HL-60/S4 (cell line): ENCODE measurements around the gene TEX54.
"Not testable (repeated sequence)": the region's sequence is repeated elsewhere in the genome, so short reads cannot be mapped to it uniquely, and the experiment has no call there.

Source experiments
- in situ Hi-C: fragments of 300-500 bp; cut with MboI; formaldehyde crosslinking; loops from 2 replicates; pipeline ENCODE4 v1.14.3; 2022; ENCODE audit warnings: low sequenced_read_pairs

TEX54 gene

GRCh38 chr11:62832336-62833234, at the start of gene TEX54:
TSS of gene TEX54 (minus strand) at chr11:62832841.
- in situ Hi-C loops, result no loop called here

DNA sequence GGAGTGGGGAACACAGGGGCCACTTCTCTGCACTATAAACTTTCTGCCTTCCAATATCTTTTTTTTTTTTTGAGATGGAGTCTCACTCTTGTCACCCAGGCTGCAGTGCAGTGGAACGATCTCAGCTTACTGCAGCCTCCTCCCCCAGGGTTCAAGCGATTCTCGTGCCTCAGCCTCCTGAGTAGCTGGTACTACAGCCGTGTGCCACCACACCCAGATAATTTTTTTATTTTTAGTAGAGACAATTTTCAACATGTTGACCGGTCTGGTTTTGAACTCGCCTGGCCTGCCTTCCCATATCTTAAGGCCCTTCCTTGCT, 49.7 kb upstream of the TEX54 start:
- in situ Hi-C loops, result loop anchor here (25.0 kb wide), 1 partner anchor 470 kb away; the partner anchor contains the start of gene SCGB1A1

DNA sequence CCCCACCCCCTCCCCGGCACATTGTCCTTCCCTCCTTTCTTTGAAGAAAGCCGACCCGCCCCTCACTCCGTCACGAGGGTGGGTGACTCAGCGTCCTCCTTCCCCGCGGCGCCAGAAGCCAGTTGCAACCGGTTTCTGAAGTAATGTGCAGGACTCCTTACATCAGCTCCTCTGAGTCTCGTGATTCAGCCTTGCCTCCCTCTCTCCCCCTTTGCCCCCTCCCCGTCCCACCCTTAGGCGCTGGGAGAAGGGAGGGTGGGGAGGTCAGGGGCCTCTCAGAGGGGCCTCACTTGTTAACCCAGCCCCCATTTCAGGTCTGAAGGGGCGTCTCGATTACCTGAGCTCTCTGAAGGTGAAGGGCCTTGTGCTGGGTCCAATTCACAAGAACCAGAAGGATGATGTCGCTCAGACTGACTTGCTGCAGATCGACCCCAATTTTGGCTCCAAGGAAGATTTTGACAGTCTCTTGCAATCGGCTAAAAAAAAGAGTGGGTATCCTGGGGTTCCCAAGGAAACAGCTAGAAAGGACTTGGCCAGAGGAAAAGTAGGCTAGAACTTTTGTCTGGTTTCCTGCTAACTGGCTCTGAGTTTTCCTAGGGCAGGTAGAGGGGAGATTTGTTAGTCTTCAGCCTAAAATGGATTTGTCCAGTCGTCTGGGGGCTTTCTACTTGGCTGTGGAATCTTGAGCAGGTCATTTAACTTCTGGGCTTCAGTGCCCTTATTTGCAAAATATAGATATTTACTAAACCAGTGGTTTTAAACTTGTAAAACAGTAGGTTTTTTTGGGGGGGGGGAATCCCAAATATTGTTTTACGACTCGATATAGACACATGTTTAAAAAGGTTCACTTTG, 49.2 kb upstream of the TEX54 start:
- in situ Hi-C loops, result loop anchor here (25.0 kb wide), 1 partner anchor 470 kb away; the partner anchor contains the start of gene SCGB1A1

DNA sequence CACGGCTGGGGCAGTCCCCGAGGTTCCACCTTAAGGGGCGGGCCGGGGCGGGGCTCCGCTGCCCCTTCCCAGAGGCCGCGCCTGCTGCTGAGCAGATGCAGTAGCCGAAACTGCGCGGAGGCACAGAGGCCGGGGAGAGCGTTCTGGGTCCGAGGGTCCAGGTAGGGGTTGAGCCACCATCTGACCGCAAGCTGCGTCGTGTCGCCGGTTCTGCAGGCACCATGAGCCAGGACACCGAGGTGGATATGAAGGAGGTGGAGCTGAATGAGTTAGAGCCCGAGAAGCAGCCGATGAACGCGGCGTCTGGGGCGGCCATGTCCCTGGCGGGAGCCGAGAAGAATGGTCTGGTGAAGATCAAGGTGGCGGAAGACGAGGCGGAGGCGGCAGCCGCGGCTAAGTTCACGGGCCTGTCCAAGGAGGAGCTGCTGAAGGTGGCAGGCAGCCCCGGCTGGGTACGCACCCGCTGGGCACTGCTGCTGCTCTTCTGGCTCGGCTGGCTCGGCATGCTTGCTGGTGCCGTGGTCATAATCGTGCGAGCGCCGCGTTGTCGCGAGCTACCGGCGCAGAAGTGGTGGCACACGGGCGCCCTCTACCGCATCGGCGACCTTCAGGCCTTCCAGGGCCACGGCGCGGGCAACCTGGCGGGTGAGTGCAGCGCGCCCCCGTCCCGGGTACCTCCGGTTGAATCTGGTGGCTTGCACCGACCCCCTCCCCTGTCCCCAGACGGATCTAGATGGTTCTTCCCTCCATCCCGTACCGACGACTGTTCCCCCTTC, 48.4 kb upstream of the TEX54 start, which contains the start of gene SLC3A2:
Gene SLC3A2 (plus strand): TSS at position 94 of the 776 bp plus-strand sequence. CDS start 128 bp downstream, at position 222.
- in situ Hi-C loops, result loop anchor here (25.0 kb wide), 1 partner anchor 469 kb away; the partner anchor contains the start of gene SCGB1A1

GRCh38 chr11:62880231-62880802, 47.7 kb upstream of the TEX54 start:
- in situ Hi-C loops, result loop anchor here (25.0 kb wide), 1 partner anchor 468 kb away; the partner anchor contains the start of gene SCGB1A1

- in situ Hi-C loops, result loop anchor here (25.0 kb wide), 1 partner anchor 467 kb away; the partner anchor contains the start of gene SCGB1A1
Measured at GRCh38 chr11:62879235-62879978, 46.8 kb upstream of the TEX54 start.

- in situ Hi-C loops, result loop anchor here (25.0 kb wide), 1 partner anchor 464 kb away; the partner anchor contains the start of gene SCGB1A1
Measured at GRCh38 chr11:62876712-62877111, 44.1 kb upstream of the TEX54 start.

- in situ Hi-C loops, result loop anchor here (25.0 kb wide), 1 partner anchor 464 kb away; the partner anchor contains the start of gene SCGB1A1
Measured at GRCh38 chr11:62875698-62876478, 43.2 kb upstream of the TEX54 start.

DNA sequence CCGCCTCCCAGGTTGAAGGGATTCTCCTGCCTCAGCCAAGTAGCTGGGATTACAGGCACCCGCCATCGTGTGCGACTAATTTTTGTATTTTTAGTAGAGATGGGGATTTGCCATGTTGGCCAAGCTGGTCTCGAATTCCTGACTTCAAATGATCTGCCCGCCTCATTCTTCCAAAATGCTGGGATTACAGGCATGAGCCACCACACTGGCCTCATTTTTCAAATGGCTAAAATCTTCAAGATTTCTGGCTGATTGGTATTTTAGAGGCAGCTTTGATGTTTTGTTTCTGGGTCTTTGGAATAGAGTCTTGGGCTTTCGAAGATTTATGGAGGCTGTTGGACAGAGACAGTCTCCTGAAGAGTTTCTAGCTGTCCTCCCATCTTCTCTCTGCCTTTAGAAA, 42.2 kb upstream of the TEX54 start:
- in situ Hi-C loops, result loop anchor here (25.0 kb wide), 1 partner anchor 463 kb away; the partner anchor contains the start of gene SCGB1A1

DNA sequence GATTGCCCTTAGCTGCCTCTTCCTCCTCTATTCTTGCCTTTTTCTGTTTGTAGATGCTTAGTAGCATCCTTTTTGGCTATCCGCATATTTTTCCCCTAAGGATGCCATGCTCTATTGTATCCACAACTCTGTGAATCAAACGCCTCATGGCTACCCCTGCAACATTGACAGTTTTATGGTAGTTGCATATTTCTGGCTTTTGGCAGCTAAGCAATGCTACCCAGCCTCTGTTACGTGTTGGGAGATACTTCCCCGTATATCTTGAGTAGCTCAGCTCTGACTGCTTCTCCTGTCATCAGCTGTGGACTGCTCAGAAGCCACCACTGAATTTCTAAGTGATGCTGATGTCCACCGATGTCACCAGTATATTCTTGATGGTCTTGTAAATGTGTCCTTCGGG, 33.0 kb upstream of the TEX54 start:
- in situ Hi-C loops, result no loop called here

DNA sequence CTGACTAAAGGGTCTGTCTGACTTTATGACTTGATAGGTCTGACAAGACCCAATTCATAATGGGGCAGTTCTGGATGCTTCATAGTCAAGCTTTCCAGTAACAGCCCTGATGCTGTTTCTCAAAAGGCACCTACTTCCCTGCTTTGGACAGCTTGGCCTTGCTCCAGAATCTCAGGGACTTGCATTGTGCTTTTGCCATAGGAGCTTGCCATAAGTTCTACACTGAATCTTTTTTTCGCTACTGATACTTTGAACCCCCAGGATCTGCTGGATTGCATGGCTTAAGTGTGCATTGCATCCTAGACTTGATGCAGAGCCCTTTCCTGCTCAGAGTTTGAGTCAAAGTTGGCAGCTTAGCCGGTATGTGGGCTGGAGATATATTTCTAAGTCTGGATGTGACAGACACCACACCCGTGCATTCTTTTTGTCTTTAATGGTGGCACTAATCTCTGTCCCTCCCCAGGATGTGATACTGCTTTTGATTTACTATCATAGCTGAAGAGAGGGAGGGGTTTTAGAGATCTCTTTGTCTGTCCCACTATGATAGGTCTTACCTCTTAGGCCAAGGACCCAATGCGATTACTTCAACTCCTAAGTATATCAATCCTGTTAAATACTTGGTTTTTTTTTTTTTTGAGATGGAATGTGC, 31.2 kb upstream of the TEX54 start:
- in situ Hi-C loops, result no loop called here

DNA sequence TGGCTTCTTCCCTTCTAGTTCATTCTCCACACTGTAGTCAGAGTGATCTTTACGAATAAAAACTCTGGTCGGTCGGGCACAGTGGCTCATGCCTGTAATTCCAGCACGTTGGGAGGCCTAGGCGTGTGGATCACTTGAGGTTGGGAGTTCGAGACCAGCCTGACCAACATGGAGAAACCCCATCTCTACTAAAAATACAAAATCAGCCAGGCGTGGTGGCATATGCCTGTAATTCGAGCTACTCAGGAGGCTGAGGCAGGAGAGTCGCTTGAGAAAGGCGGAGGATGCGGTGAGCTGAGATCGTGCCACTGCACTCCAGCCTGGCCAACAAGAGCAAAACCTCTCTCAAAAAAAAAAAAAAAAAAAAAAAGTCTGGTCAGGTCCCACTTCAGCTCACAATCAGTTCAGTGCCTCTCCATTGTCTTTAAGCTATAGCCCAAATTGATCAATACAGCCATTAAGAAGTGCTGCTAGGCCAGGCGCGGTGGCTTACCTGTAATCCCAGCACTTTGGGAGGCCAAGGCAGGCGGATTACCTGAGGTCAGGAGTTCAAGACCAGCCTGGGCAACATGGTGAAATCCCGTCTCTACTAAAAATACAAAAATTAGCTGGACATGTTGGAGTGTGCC, 29.0 kb upstream of the TEX54 start:
- in situ Hi-C loops, result not testable (repeated sequence)

- in situ Hi-C loops, result no loop called here
Measured at GRCh38 chr11:62860835-62861563, 28.4 kb upstream of the TEX54 start.

DNA sequence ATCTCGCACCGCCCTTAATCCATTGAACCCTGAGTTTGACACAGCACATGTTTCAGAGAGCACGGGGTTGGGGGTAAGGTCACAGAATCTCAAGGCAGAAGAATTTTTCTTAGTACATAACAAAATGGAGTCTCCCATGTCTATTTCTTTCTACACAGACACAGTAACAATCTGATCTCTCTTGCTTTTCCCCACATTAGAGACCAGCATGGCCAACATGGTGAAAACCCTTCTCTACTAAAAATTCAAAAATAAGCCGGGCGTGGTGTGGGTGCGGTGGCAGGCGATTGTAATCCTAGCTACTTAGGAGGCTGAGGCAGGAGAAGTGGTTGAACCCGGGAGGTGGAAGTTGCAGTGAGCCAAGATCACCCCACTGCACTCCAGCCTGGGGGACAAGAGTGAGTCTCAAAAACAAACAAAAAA, 26.7 kb upstream of the TEX54 start:
- in situ Hi-C loops, result not testable (repeated sequence)

GRCh38 chr11:62858201-62858600, 25.6 kb upstream of the TEX54 start:
- in situ Hi-C loops, result no loop called here

DNA sequence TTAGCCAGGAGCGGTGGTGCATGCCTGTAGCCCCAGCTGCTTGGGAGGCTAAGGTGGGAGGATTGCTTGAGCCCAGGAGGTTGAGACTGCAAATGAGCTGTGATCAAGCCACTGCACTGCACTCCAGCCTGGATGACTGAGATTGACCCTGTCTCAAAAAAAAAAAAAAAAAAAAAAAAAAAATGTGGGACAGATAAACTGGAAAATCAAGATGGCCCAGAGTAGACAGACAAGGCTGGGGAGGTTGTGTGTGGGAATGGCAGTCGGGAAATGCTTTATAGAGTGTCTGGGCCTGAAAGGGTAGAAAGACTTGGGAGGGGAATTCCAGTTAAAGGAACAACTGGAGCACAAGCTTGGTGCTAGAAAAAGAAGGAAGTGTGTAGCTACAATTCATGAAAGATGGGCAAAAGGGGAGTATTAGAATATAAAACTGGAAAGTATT, 24.9 kb upstream of the TEX54 start:
- in situ Hi-C loops, result no loop called here
